Measurements from ENCODE around the gene CORO2B.

Gene CORO2B

GRCh38 chr15:68666120-68666811 is 87.5 kb downstream of the CORO2B start:
- no peak for TF ChIP-seq CTCF (conservative IDR thresholded peaks at IDR 0.05; ENCODE audit: low read depth, low read length)
- no peak overlapping the region for H3K4me3 ChIP-seq (ENCODE audit: low read length)
- no peak for DNase-seq (ENCODE audit: low read depth)

GRCh38 chr15:68666812-68667450 is 88.1 kb downstream of the CORO2B start:
- no peak overlapping the region for H3K4me3 ChIP-seq (ENCODE audit: low read length)
- DNase-seq (ENCODE audit: low read depth) = no peak
- TF ChIP-seq CTCF (conservative IDR thresholded peaks at IDR 0.05; ENCODE audit: low read depth, low read length) = no peak

- no peak for DNase-seq (ENCODE audit: low read depth)
- no peak overlapping the region for H3K4me3 ChIP-seq (ENCODE audit: low read length)
- TF ChIP-seq CTCF (conservative IDR thresholded peaks at IDR 0.05; ENCODE audit: low read depth, low read length) = no peak
Observed at GRCh38 chr15:68667800-68668625, 89.2 kb downstream of the CORO2B start.

DNA sequence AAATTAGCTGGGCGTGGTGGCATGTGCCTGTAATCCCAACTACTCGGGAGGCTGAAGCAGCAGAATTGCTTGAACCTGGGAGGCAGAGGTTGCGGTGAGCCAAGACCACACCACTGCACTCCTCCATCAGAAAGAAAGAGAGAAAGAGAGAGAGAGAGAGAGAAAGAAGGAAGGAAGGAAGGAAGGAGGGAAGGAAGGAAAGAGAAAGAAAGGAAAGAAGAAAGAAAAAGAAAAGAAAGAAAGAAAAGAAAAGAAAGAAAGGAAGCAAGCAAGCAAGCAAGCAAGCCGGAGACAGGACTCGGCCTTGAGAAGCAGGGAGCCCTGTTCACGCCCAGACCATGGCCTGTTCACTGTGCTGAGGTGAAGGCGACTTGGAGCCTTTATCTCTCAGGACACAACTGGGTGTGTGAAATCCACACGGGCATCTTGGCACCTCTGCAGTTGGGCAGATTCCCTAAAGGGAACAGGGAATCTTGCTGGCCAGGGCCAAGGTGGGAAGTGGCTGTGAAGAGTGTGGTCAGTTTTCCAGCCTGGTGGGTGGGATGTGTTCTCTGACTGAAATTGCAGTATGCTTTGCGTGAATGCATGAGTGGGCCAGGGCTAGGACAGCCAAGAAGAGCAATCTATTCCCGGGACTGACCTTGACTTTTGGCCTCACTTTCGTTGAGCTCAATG is 90.3 kb downstream of the CORO2B start:
- no peak for TF ChIP-seq CTCF (conservative IDR thresholded peaks at IDR 0.05; ENCODE audit: low read depth, low read length)
- DNase-seq (ENCODE audit: low read depth) = no peak
- no peak overlapping the region for H3K4me3 ChIP-seq (ENCODE audit: low read length)

DNA sequence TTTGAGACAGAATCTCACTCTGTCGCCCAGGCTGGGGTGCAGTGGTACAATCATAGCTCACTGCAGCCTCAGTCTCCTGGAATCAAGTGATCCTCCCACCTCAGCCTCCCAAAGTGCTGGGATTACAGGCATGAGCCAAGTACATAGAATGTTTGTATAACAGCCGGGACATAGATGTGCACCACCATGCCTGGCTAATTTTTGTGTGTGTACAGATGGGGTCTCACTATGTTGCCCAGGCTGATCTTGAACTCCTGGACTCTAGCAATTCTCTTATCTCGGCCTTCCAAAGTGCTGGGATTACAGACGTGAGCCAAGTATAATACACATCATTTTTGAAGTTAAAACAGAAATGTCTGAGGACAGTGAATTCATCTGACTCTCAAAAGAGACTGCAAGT is 93.5 kb downstream of the CORO2B start:
- TF ChIP-seq CTCF (conservative IDR thresholded peaks at IDR 0.05; ENCODE audit: low read depth, low read length) = no peak
- no peak overlapping the region for H3K4me3 ChIP-seq (ENCODE audit: low read length)
- DNase-seq (ENCODE audit: low read depth) = no peak

DNA sequence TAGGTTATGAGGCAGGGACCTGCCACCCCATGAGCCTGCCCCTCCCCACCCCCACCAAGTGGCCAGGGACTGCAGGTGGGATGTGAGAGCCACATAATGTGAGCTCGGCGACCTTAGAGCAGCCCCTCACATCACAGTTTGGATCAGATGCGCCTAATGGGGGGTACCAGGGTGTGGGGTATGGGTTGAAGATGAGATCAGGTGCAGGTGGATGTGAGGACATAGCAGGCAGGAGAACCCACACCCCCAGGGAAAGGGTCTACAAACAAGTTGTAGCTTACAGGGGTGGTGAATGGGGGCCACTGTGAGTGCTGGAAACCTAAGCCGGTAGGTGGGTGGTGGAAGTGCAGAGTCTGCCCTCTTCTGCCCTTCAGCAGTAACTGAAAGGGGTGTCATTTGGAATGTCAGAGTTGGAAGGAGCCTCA is 94.0 kb downstream of the CORO2B start:
- no peak overlapping the region for H3K4me3 ChIP-seq (ENCODE audit: low read length)
- TF ChIP-seq CTCF (conservative IDR thresholded peaks at IDR 0.05; ENCODE audit: low read depth, low read length) = peak; percentile 56
- DNase-seq (ENCODE audit: low read depth) = no peak
